Upper lobe of right lung (tissue), 1 donor: Measurements from ENCODE around the gene CAPZA2. TPM values are rescaled to one million over a fixed set of nuclear protein-coding genes. Genes with fewer than 3 reads are reported as not detected.
"Not testable (repeated sequence)": the region's sequence is repeated elsewhere in the genome, so short reads cannot be mapped to it uniquely, and the experiment has no call there.

ENCODE experiments used
- ATAC-seq: fragments of 200-7000 bp; cut with Tn5 transposase; one replicate; pipeline ENCODE4 v1.9.1; 2020; ENCODE audit warnings: mild to moderate bottlenecking, moderate library complexity
- DNase-seq: peaks from one replicate; pipeline ENCODE4 v3.0.0-alpha.2; 2020
- H3K27ac ChIP-seq: fragments of 200-600 bp; one replicate; pipeline ENCODE4 v1.8.0; 2022
- H3K27me3 ChIP-seq: fragments of 200-600 bp; one replicate; pipeline ENCODE4 v1.8.0; 2022; ENCODE audit warnings: mild to moderate bottlenecking
- H3K36me3 ChIP-seq: fragments of 200-600 bp; one replicate; pipeline ENCODE4 v1.8.0; 2022
- H3K4me1 ChIP-seq: fragments of 200-600 bp; one replicate; pipeline ENCODE4 v1.8.0; 2022
- H3K4me3 ChIP-seq: fragments of 200-600 bp; one replicate; pipeline ENCODE4 v1.8.0; 2022; ENCODE audit warnings: mild to moderate bottlenecking
- H3K9me3 ChIP-seq: fragments of 200-600 bp; one replicate; pipeline ENCODE4 v1.8.0; 2022
- intact Hi-C: fragments of 100-400 bp; cut with DNase I; formaldehyde crosslinking; loops from one replicate; pipeline ENCODE4 v1.11.0; 2022
- total RNA-seq: library from RNA; stranded (reverse); fragmentation: NEBNext Ultra II Directional; extraction: Animal tissue kit (Norgen Biotek cat#: 25700); gene quantifications from one replicate; pipeline ENCODE4 v1.2.1, GENCODE V29; 2021
- TF ChIP-seq, protein P1 (sequence below): fragments of 200-600 bp; IDR thresholded peaks from one replicate; pipeline ENCODE4 v1.8.0; 2022; ENCODE audit warnings: antibody characterized with exemption
- donor health status: DM: no; HTN: yes; CAD: no; lungs with severe emphysema.

CAPZA2 gene
- total RNA-seq, 1 donor from 2014 or later: 249 TPM

DNA sequence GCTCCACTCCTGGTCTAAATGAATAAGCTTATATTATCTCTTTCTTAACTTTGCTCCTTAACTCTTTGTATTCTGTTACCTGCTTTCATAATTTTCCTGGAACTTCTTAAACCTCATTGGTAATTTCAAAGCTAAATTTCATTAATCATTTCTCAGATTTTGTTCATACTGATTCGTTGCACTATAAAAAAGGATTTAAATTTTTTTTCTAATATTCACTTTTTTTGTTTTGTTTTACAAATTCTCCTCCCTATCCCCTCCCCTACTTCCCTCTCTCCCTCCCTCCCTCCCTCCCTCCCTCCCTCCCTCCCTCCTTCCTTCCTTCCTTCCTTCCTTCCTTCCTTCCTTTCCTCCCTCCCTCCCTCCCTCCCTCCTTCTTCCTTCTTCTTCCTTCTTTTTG is 105.6 kb downstream of the CAPZA2 start:
- intact Hi-C loops: no loop called here
- no peak overlapping the region for H3K4me3 ChIP-seq
- peaks cover 13% of the 10 kb centered on the region for H3K4me1 ChIP-seq
- TF ChIP-seq, protein P1, sequence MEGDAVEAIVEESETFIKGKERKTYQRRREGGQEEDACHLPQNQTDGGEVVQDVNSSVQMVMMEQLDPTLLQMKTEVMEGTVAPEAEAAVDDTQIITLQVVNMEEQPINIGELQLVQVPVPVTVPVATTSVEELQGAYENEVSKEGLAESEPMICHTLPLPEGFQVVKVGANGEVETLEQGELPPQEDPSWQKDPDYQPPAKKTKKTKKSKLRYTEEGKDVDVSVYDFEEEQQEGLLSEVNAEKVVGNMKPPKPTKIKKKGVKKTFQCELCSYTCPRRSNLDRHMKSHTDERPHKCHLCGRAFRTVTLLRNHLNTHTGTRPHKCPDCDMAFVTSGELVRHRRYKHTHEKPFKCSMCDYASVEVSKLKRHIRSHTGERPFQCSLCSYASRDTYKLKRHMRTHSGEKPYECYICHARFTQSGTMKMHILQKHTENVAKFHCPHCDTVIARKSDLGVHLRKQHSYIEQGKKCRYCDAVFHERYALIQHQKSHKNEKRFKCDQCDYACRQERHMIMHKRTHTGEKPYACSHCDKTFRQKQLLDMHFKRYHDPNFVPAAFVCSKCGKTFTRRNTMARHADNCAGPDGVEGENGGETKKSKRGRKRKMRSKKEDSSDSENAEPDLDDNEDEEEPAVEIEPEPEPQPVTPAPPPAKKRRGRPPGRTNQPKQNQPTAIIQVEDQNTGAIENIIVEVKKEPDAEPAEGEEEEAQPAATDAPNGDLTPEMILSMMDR: no peak
- DNase-seq: no peak
- H3K9me3 ChIP-seq: no peaks in the 10 kb centered on the region
- ATAC-seq: no peak
- H3K27me3 ChIP-seq: no peaks in the 10 kb centered on the region
- no peak overlapping the region for H3K27ac ChIP-seq
- peaks cover 5% of the 10 kb centered on the region for H3K36me3 ChIP-seq

DNA sequence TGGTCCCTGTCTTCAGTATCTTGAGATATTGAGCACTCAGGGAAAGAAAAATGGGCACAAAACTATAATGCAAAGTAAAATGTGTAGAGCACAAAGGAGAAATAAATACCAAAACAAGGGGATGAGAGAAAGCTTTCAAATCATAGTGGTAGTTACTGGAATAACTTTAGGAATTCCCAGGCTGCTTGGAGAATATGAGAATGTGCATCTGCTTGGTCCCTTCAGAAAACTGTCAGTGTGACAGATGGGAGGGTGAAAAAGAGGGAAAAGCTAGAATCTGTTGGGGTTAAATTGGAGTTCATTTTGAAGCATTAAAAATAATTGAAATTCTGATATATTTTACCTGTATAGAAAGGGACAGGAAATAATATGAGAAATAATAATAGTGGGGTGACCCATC is 106.2 kb downstream of the CAPZA2 start:
- no peak for ATAC-seq

DNA sequence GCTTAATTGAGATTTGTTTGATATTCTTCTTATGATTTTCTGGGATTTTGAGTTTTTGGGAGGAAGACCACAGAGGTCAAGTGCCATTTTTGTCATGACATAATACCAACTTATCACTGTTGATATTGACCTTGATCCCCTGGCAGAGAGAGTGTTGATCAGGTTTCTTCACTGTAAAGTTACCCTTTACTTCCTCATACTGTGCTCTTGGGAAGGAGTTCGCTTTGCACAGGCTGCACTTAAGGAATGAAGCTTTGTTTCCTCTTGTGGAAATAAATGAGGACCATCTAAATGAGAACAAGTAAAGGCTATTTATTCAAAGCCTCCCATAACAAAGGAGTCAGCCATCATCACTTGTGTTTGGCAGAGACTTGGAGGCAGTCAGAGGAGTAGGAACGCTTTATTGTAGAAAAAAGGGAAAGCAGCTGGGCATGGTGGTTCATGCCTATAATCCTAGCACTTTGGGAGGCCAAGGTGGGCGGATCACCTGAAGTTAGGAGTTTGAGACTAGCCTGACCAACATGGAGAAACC is 107.0 kb downstream of the CAPZA2 start:
- Histone ChIP-seq H3K27me3 (no peaks in the 10 kb centered on the region), H3K4me1 (peaks cover 13% of the 10 kb centered on the region), H3K9me3 (no peaks in the 10 kb centered on the region), H3K4me3 (no peak overlapping the region), H3K27ac (no peak overlapping the region), H3K36me3 (peaks cover 6% of the 10 kb centered on the region)
- no peak for DNase-seq
- intact Hi-C loops: no loop called here
- peak; percentile 61 for ATAC-seq
- TF ChIP-seq, protein P1: no peak

More for the DNA sequence above, 106.2 kb downstream of the CAPZA2 start:
- Histone ChIP-seq H3K4me1 (peaks cover 13% of the 10 kb centered on the region), H3K27me3 (no peaks in the 10 kb centered on the region), H3K9me3 (no peaks in the 10 kb centered on the region), H3K36me3 (peaks cover 6% of the 10 kb centered on the region), H3K27ac (no peak overlapping the region), H3K4me3 (no peak overlapping the region)
- intact Hi-C loops: no loop called here
- TF ChIP-seq, protein P1: no peak
- DNase-seq: no peak

DNA sequence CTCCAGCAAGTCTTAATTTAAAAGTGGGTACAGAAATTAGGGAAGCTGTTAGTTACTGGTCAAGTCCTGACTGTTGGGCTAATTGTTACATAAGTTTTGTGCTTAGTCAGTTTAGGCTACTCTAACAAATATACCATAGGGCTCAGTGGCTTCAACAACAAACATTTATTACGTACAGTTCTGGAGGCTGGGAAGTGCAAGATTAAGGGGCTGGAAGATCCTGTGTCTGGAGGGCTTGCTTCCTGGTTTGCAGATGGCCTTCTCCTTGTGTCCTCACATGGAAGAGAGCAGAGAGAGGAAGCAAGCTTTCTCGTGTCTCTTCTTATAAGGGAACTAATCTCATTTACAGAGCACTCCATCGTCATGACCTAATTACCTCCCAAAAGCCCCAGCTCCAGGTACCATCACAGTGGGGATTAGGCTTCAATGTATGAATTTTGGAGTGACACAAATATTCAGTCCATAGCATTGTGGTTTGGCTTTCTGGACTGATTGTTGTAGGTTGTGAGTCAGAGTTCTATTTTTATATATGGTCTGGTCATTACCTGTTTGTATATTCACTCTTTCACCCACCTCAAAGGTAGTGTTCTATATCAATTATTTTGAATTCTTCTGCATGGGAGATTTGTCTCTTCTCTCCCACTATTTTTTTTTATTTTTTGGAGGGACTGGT is 108.0 kb downstream of the CAPZA2 start:
- intact Hi-C loops: no loop called here
- Histone ChIP-seq H3K4me3 (no peak overlapping the region), H3K4me1 (peaks cover 13% of the 10 kb centered on the region), H3K9me3 (no peaks in the 10 kb centered on the region), H3K27ac (no peak overlapping the region), H3K27me3 (no peaks in the 10 kb centered on the region), H3K36me3 (peaks cover 6% of the 10 kb centered on the region)
- TF ChIP-seq, protein P1: no peak
- DNase-seq (no peak), ATAC-seq (peak; percentile 57)

DNA sequence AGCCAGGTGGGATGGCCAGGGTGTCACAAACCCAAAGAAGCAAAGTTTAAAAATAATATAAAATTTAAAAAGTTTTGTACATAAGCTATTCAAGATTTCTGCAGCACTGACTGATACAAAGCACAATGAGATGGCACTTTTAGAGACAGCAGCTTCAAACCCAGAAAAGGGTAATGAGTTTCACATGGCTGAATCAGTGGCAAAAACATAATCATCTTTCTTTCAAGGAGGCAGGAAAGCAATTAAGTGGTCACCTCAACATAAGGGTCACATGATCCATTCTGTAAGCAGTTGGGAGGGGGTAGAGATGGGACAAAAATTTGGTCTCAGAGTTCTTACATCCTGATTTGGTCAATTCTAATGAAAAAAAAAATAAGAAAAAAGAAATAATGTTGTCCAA is 108.8 kb downstream of the CAPZA2 start:
- H3K4me1 ChIP-seq: peaks cover 13% of the 10 kb centered on the region
- H3K27me3 ChIP-seq, H3K27ac ChIP-seq, ATAC-seq, H3K9me3 ChIP-seq, DNase-seq, H3K4me3 ChIP-seq, intact Hi-C loops, H3K36me3 ChIP-seq: not testable (repeated sequence)

Other genes starting within 250 kb of the CAPZA2 start
- 69.6 TPM for gene MET, start 190.4 kb upstream of the CAPZA2 start, total RNA-seq
- 48.6 TPM for gene ST7, start 90.9 kb downstream of the CAPZA2 start, total RNA-seq